ENCODE results near the gene NDUFAF7. TPM values are rescaled to one million over a fixed set of nuclear protein-coding genes. Genes with fewer than 3 reads are reported as not detected.
"Not testable (repeated sequence)": the region's sequence is repeated elsewhere in the genome, so short reads cannot be mapped to it uniquely, and the experiment has no call there.

Gene NDUFAF7
- total RNA-seq, 2 donors from 2014 or later = 12.1 to 13.8 TPM

- Histone ChIP-seq H3K9me3 (no peaks in the 10 kb centered on the region), H3K4me1 (no peaks in the 10 kb centered on the region), H3K27ac (no peak overlapping the region), H3K36me3 (peaks cover 15% of the 10 kb centered on the region), H3K27me3 (no peaks in the 10 kb centered on the region), H3K4me3 (no peak overlapping the region), H3K9ac (ENCODE audit: low read depth in 2 of 2, low read length in 2 of 2) (no peak overlapping the region)
- DNase-seq = no peak
- intact Hi-C loops (cut with DNase I) = no loop called here
- TF ChIP-seq, protein P1, sequence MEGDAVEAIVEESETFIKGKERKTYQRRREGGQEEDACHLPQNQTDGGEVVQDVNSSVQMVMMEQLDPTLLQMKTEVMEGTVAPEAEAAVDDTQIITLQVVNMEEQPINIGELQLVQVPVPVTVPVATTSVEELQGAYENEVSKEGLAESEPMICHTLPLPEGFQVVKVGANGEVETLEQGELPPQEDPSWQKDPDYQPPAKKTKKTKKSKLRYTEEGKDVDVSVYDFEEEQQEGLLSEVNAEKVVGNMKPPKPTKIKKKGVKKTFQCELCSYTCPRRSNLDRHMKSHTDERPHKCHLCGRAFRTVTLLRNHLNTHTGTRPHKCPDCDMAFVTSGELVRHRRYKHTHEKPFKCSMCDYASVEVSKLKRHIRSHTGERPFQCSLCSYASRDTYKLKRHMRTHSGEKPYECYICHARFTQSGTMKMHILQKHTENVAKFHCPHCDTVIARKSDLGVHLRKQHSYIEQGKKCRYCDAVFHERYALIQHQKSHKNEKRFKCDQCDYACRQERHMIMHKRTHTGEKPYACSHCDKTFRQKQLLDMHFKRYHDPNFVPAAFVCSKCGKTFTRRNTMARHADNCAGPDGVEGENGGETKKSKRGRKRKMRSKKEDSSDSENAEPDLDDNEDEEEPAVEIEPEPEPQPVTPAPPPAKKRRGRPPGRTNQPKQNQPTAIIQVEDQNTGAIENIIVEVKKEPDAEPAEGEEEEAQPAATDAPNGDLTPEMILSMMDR (IDR thresholded peaks at IDR 0.05) = no peak
Observed at GRCh38 chr2:37211212-37211611, 20.2 kb upstream of the NDUFAF7 start.

GRCh38 chr2:37211939-37212338 is 19.5 kb upstream of the NDUFAF7 start:
- intact Hi-C loops (cut with DNase I) = no loop called here
- peaks cover 13% of the 10 kb centered on the region for H3K36me3 ChIP-seq
- DNase-seq = no peak
- H3K27ac ChIP-seq = no peak overlapping the region
- H3K4me1 ChIP-seq = no peaks in the 10 kb centered on the region
- H3K9me3 ChIP-seq = no peaks in the 10 kb centered on the region
- no peaks in the 10 kb centered on the region for H3K27me3 ChIP-seq
- TF ChIP-seq, protein P1 (IDR thresholded peaks at IDR 0.05) = no peak
- no peak overlapping the region for H3K4me3 ChIP-seq
- H3K9ac ChIP-seq (ENCODE audit: low read depth in 2 of 2, low read length in 2 of 2) = no peak overlapping the region

GRCh38 chr2:37215250-37215649 is 16.2 kb upstream of the NDUFAF7 start:
- no peaks in the 10 kb centered on the region for H3K27me3 ChIP-seq
- H3K36me3 ChIP-seq = no peaks in the 10 kb centered on the region
- H3K9ac ChIP-seq (ENCODE audit: low read depth in 2 of 2, low read length in 2 of 2) = no peak overlapping the region
- H3K4me3 ChIP-seq = no peak overlapping the region
- DNase-seq = no peak
- no peaks in the 10 kb centered on the region for H3K9me3 ChIP-seq
- no peaks in the 10 kb centered on the region for H3K4me1 ChIP-seq
- intact Hi-C loops (cut with DNase I) = no loop called here
- TF ChIP-seq, protein P1 (IDR thresholded peaks at IDR 0.05) = no peak
- no peak overlapping the region for H3K27ac ChIP-seq

- intact Hi-C loops (cut with DNase I) = no loop called here
- Histone ChIP-seq H3K9me3 (no peaks in the 10 kb centered on the region), H3K4me3 (no peak overlapping the region), H3K36me3 (no peaks in the 10 kb centered on the region), H3K9ac (ENCODE audit: low read depth in 2 of 2, low read length in 2 of 2) (no peak overlapping the region), H3K27me3 (no peaks in the 10 kb centered on the region), H3K27ac (no peak overlapping the region), H3K4me1 (no peaks in the 10 kb centered on the region)
- DNase-seq = no peak
- TF ChIP-seq, protein P1 (IDR thresholded peaks at IDR 0.05) = no peak
Observed at GRCh38 chr2:37219046-37219445, 12.4 kb upstream of the NDUFAF7 start.

DNA sequence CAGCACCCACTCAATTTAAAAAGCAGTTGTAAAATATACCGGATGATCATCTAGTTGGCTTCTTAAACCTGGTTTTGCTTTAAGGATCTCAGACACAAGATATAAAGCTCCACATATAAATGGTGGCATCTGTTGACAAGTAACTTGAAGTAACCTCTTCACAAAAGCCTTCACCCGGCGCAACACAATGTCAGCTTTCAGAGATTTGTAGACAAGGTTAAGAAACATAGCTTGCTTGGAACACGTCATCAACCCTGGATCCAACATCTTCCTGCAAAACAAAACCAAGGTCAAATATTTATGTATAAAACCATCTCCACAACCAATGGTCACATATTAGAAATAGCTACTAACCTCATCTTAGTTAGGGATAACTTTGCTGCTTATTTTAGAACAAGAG is 8.3 kb upstream of the NDUFAF7 start:
- no peaks in the 10 kb centered on the region for H3K4me1 ChIP-seq
- no peaks in the 10 kb centered on the region for H3K9me3 ChIP-seq
- TF ChIP-seq, protein P1 (IDR thresholded peaks at IDR 0.05) = no peak
- no peak overlapping the region for H3K9ac ChIP-seq (ENCODE audit: low read depth in 2 of 2, low read length in 2 of 2)
- no peaks in the 10 kb centered on the region for H3K27me3 ChIP-seq
- intact Hi-C loops (cut with DNase I) = no loop called here
- H3K4me3 ChIP-seq = no peak overlapping the region
- H3K27ac ChIP-seq = no peak overlapping the region
- no peak for DNase-seq
- peaks cover 12% of the 10 kb centered on the region for H3K36me3 ChIP-seq

- Histone ChIP-seq H3K27me3 (no peaks in the 10 kb centered on the region), H3K9ac (ENCODE audit: low read depth in 2 of 2, low read length in 2 of 2) (no peak overlapping the region)
Observed at GRCh38 chr2:37224063-37224462, 7.4 kb upstream of the NDUFAF7 start.

DNA sequence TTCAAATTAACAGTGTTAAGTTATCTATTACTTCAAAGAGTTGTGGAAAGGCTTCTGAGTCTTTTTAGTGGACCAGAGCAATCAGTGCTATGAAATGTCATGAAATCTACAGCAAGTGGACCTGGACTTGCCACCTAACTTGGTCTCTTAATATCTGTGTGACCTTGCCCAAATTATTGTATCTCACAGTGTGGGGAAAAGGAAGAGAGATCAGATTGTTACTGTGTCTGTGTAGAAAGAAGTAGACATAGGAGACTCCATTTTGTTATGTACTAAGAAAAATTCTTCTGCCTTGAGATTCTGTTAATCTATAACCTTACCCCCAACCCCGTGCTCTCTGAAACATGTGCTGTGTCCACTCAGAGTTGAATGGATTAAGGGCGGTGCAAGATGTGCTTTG is 6.3 kb upstream of the NDUFAF7 start:
- DNase-seq; H3K27me3 ChIP-seq; H3K27ac ChIP-seq; H3K4me3 ChIP-seq; H3K4me1 ChIP-seq; intact Hi-C loops (cut with DNase I); H3K9ac ChIP-seq (ENCODE audit: low read depth in 2 of 2, low read length in 2 of 2); H3K9me3 ChIP-seq: not testable (repeated sequence)
- peaks cover 15% of the 10 kb centered on the region for H3K36me3 ChIP-seq

More at GRCh38 chr2:37224063-37224462, 7.4 kb upstream of the NDUFAF7 start:
- Histone ChIP-seq H3K4me1 (no peaks in the 10 kb centered on the region), H3K4me3 (no peak overlapping the region), H3K36me3 (peaks cover 15% of the 10 kb centered on the region), H3K27ac (no peak overlapping the region), H3K9me3 (no peaks in the 10 kb centered on the region)
- no peak for DNase-seq
- intact Hi-C loops (cut with DNase I) = no loop called here
- TF ChIP-seq, protein P1 (IDR thresholded peaks at IDR 0.05) = no peak
